Fibroblast of the aortic adventitia (primary cell): ENCODE measurements around the gene SNX21. TPM values are rescaled to one million over a fixed set of nuclear protein-coding genes. Genes with fewer than 3 reads are reported as not detected.
"Not testable (repeated sequence)": the region's sequence is repeated elsewhere in the genome, so short reads cannot be mapped to it uniquely, and the experiment has no call there.

Source experiments
- DNase-seq: peaks from one replicate; pipeline ENCODE4 v3.0.0-alpha.2; 2010; ENCODE audit warnings: low read depth
- H3K4me3 ChIP-seq: 2 replicates; pipeline ENCODE4 v1.5.1; 2011; ENCODE audit warnings: low read depth, mild to moderate bottlenecking, control low read depth, low read length, moderate library complexity
- CTCF ChIP-seq: IDR thresholded peaks from 2 replicates; pipeline ENCODE4 v1.5.1; 2011; ENCODE audit warnings: mild to moderate bottlenecking, low read length, control low read depth, inconsistent platforms; ENCODE audit not compliant: insufficient read depth
- total RNA-seq: library from RNA; depleted of rRNA; stranded (reverse); fragments of >200 nt; gene quantifications from 2 replicates; pipeline ENCODE4 v1.2.3, GENCODE V29; 2012; ENCODE audit warnings: low replicate concordance

The SNX21 gene
- total RNA-seq, result 88.8 and 90.7 TPM in 2 replicates

- peak within 1 kb of the TSS; percentile 90 for H3K4me3 ChIP-seq
- no peak for TF ChIP-seq CTCF
- peak; percentile 97 for DNase-seq
Measured at GRCh38 chr20:45833030-45833882, at the start of gene SNX21. Gene SNX21 (plus strand): TSS chr20:45833799. CDS start chr20:45833920, 121 bp downstream.

- DNase-seq, result no peak
- TF ChIP-seq CTCF, result no peak
- no peak overlapping the region for H3K4me3 ChIP-seq
Measured at GRCh38 chr20:45788351-45788750, 45.2 kb upstream of the SNX21 start.

- no peak for TF ChIP-seq CTCF
- H3K4me3 ChIP-seq, result peak overlapping the region; percentile 92
- DNase-seq, result no peak
Measured at GRCh38 chr20:45792317-45793118, 41.1 kb upstream of the SNX21 start.

GRCh38 chr20:45796337-45797065, 37.1 kb upstream of the SNX21 start:
- no peak for TF ChIP-seq CTCF
- no peak overlapping the region for H3K4me3 ChIP-seq
- DNase-seq, result no peak

GRCh38 chr20:45797510-45797909, 36.1 kb upstream of the SNX21 start:
- not testable (repeated sequence) for H3K4me3 ChIP-seq, DNase-seq

- H3K4me3 ChIP-seq, DNase-seq: not testable (repeated sequence)
Measured at GRCh38 chr20:45797955-45798354, 35.6 kb upstream of the SNX21 start.

- DNase-seq, result peak; percentile 61
- TF ChIP-seq CTCF, result peak; percentile 79
- H3K4me3 ChIP-seq, result no peak overlapping the region
Measured at GRCh38 chr20:45798935-45799642, 34.5 kb upstream of the SNX21 start.
